Stimulated activated CD4-positive, alpha-beta T cell treated with anti-CD3 and anti-CD28 coated beads, Interleukin-2, amount 100 ng/mL, for 4 hours (primary cell): ENCODE measurements around the gene CTDSP2.
A peak's percentile ranks its signal among the peaks of the same experiment; 100 is the strongest.
"Not testable (repeated sequence)": the region's sequence is repeated elsewhere in the genome, so short reads cannot be mapped to it uniquely, and the experiment has no call there.

Experiments
- DNase-seq: peaks from one replicate; pipeline ENCODE4 v3.0.0-alpha.2; 2020; ENCODE audit warnings: low read depth

Gene CTDSP2

GRCh38 chr12:57781244-57781643 lies 65.3 kb downstream of the CTDSP2 start:
- no peak for DNase-seq

GRCh38 chr12:57780284-57780897 lies 66.1 kb downstream of the CTDSP2 start:
- no peak for DNase-seq

GRCh38 chr12:57779736-57780135 lies 66.8 kb downstream of the CTDSP2 start:
- no peak for DNase-seq

DNA sequence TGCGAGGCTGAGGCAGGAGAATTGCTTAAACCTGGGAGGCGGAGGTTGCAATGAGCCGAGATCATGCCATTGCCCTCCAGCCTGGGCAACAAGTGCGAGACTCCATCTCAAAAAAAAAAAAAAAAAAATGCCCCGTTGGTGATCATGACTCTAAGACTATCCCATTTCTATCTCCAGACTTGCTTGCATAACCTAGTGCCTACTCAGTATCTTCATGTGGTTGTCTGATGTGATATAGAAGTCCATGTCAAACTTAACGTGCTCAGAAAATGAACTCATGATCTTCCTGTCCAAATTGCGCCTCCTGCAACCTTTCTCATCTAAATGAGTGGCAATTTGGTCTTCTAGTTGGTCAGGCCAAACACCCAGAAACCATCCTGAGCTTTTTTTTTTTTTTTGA lies 68.6 kb downstream of the CTDSP2 start:
- no peak for DNase-seq

GRCh38 chr12:57777367-57777766 lies 69.2 kb downstream of the CTDSP2 start:
- no peak for DNase-seq

- no peak for DNase-seq
Measured at GRCh38 chr12:57776247-57776587, 70.3 kb downstream of the CTDSP2 start.

- DNase-seq: no peak
Measured at GRCh38 chr12:57775563-57776246, 70.8 kb downstream of the CTDSP2 start.

DNA sequence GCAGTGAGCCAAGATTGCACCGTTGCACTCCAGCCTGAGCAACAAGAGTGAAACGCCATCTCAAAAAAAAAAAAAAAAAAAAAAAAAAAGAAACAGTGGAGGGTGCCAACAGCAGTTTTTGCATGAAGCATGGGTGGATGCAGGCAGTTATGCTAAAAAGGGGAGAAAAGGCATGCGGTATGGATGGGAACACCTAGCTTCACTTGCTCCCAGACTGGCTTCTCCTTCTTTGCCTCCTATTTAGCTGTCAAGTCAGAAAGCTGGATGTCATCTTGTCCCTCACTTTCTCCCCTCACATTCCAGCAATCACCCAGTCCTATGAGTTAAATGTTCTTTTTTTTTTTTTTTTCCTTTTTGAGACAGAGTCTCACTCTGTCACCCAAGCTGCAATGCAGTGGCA lies 71.5 kb downstream of the CTDSP2 start:
- DNase-seq: no peak

DNA sequence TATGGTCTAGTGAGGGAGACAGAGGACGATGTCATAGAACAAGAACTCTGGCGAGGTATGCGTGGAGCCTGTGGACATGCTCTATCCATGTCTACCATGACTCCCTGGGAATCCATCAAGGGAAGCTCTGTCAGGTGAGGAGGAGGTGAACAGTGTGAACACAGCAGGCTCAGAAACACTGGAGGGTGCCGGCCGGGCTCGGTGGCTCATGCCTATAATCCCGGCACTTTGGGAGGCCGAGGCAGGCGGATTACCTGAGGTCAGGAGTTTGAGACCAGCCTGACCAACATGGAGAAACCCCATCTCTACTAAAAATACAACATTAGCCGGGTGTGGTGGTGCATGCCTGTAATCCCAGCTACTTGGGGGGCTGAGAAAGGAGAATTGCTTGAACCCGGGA lies 71.9 kb downstream of the CTDSP2 start:
- not testable (repeated sequence) for DNase-seq

DNA sequence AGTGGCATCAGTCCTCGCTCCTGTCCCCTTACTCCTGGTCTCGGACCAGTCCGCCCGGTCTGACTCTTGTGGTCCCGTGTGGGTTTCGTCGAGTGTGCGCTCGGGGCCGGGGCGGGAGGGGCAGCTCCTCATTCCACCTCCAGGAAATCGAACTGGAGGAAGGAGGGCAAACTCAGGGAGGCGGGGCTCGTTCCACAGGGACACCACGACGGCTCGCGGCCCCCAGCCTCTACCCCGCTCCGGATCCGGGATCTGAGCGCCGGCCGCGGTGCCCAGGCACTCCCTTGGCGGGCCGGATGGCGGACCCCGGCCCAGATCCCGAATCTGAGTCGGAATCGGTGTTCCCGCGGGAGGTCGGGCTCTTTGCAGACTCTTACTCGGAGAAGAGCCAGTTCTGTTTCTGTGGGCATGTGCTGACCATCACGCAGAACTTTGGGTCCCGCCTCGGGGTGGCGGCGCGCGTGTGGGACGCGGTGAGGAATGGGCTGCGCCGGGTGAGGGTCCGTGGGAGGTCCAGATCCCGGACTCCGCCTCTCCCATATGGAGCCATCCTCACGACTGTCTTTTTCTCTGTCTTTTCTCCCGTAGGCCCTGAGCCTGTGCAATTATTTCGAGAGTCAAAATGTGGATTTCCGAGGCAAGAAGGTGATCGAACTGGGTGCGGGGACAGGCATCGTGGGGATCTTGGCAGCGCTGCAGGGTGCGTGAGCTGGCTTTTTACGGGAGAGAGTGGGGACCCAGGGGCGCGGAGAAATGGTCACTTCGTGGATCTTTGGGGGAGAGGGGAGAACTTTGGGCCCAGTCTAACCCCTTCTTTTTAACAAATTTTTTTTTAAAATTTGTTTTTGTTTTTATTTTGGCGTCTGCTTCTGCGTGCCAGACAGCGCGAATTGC lies 73.9 kb downstream of the CTDSP2 start, which contains the start of gene EEF1AKMT3:
Gene EEF1AKMT3 (plus strand): TSS at position 186 of the 894 bp plus-strand sequence. CDS start 111 bp downstream, at position 297.
- DNase-seq: no peak

GRCh38 chr12:57771873-57772428 lies 74.6 kb downstream of the CTDSP2 start, which contains the start of gene METTL1:
Gene METTL1, minus strand, starts transcription at chr12:57772105. Its CDS starts 22 bp downstream, at chr12:57772083.
- DNase-seq: peak; percentile 91

DNA sequence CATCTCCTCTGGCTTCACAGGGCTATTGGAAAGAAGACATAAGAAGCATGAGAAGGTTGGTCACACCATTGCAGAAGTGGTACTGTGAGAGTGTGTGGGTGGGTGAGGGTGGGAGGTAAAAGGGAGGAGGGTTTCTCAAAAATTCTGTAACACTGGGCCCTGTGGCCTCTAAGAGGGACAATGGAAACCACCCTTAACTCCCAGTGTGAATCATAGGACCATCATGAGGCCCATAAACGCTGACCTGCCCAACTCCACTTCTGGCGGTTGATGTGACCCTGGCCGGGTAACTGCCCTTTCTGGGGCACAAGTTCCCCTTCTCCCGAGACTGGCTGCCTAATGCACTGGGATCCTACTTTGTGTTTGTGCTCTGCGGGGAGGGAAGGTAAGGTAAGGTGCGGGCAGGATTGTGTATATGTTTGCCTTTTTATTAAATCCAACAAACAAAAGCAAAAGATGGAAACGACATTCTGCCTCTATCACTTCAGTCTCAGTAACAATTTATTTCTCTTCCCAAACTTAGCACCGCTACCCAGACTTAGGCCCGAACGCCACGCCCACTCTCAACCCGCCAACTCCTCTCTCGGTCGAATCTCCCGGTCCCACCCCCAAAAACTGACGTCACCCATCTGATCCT lies 75.2 kb downstream of the CTDSP2 start:
- peak; percentile 90 for DNase-seq

DNA sequence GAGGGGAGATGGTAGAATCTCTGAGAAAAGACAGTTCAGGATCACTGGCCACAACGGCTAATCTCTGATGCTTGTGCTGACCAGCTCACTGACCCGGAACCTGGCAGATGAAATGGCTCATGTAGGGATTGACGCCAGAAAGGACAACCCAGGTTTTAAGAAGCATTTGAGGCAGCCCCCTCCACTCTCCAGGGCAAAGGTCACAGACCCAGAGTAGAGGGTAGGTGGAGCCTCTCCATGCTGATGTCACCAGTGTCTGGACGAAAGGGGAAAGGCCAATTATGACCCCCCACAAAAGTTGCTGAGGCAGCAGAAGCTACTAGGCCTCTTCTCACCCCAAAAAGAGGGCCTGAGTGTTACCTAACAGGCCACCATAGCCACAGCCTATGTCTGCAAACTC lies 75.8 kb downstream of the CTDSP2 start:
- no peak for DNase-seq
